ENCODE measurements around the gene EBF3.

EBF3 gene

DNA sequence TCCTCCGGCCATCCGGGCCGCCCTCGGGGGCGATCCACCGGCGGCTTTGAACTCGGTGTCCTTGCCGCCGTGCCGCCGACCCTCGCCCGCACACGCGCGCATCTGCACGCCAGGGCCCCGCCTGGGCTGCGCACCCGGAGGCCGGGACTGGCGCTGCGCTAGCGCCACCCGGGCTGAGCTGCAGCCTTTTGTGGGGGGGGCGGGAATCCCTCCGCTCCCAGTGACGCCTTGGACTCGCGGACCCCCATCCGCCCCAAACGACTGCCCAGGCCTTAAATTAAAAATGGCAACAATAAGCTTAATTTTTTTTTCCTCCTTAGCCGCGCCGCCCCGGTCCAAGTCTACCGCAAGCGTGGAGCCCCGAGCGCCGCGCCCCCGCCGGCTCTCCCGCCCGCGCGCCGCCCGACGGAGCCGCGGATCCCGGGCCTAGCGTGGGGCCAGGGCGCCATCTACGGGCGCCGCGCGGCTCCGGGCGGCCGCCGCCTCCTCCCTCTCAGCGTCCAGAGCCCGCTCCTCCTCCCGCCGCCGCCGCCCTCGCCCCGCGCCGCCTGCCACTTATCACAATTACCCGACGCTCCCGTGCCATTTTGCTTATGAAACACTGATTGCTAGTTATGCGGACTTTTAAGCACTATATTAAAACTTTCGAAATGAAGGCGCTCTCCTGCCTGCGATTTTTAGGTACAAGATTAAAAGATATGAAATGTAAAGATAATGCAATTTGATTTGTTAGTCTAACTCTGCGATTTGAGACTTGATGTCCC, 7.5 kb upstream of the EBF3 start:
- no peak for DNase-seq

DNA sequence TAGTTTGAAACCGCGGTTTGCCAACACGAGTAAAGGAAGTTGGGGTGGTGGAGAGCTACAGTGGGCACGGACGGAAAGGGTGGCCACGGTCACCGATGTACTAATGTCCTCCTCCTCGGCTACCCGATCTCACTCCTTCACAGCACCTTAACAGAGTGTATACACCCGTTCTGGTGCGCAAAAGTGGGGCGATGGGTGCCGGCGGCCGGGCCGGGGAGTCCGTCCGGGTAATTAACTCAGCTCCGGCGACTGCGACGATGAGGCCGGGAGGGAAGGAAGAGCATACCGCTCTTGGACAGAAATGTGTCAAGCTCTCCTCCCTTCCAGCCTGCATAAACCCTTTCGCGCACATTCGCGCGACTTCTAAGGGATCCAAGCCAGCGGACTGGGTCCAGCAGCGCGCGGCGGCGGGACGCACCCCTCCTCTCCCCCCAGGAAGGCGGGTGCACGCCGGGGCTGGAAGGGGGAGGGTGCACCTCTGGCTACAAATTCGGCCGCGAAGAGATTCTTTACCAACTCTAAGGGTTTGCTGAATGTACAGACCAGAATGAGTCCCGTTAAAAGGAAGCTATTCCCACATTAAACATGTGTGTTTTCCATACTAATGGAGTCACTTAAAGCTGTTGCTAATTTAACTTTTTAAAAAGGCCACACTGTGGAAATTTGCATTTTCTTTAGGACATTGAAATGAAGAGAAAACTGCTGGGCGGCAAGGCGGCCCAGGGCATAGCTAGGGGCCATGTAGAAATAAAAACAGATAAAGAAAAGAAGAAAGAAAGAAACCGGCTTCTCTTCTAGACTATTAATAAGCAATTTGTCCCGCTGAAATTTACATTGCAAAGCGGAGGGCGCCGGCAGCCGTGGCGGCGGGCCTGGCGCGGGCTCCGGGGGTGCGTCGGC, 6.6 kb upstream of the EBF3 start:
- no peak for DNase-seq

DNA sequence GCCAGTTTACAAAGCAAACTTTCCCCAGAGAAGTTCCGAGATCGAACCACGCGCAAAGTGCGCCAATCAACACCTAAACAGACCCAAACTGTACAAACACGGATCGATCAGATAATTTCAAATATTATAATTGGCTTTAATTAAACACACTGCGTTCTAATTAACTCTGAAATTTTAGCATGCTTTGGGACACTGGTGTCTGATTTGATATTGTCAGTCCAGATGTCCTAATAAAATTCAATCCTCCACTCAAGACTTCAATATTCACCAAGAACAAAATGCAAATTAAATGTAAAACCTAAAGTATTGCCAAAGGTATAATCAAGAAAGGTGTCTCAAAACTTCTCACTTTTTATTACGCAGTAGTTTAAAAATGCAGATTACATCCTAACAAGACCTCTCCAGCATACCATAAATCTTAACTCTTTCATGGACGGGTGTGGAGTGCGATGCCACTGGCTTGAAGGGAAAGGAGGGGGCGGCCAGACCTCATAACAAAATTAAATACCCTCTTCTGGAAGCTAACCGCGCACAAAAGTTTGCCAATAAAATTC, 5.9 kb upstream of the EBF3 start:
- no peak for DNase-seq

- no peak for DNase-seq
These were observed 5.3 kb upstream of the EBF3 start for GRCh38 chr10:129969184-129969910.

- DNase-seq, result no peak
These were observed 4.7 kb upstream of the EBF3 start for GRCh38 chr10:129968853-129969183.

DNA sequence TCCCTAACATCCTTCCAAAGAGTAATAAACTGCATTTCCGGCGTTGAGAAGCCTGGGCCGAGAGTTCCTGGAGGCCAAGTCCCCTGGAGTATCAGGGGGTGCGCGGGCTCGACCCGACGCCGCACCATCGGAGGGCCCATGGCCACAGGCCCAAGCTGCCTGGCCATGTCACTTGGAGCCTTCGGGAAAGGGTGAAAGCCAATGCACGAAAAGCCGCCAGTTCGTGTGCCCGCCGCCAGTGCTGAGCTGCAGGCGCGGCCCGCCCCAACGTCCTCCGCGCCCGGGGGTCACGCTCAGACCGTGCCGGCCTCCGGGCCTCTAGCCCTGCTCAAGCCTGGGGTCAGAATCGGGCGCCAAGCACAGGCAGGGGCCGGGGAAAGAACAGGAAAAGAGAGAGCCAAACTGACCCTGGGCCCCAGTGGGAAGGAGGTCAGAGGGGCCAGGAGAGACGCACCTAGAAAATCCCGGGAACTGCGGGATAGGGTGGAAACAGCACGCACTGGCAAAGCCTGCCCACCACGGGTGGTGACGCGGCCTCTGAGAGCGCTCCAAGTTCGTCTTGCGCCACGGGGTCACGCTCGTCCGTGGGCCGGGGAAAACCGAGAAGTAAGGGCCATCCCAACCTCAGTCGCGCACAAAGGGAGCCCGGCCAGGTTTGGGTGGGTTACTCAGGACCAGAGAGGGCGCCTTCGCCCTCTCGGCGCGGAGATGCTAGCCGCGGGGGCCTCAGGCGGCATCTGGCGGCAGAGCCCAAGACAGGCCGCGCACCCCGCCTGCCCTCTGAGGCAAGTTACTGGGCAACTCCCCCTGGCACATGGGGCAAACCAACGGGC, 4.2 kb upstream of the EBF3 start:
- DNase-seq, result no peak

DNA sequence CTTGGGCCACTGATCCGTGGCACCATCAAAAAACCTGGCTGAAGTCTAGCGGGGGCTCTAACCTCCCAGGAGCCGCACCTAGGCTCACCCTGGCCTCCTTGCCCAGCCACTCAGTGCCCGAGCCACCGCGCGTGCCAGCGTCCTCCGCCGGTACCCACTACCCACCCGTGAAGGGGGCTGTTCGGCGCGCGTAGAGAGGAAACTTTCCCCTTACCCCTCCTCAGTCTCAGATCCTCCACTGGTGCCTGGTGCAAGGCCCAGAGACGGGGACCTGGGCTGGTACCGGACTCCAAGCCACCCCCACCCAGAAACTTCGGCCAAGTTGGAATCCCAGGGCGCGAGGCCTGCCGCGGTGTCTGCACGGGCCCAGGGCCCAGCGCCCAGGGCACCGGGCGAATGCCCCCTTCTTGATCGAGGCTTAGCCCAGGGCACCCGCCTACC, 3.5 kb upstream of the EBF3 start:
- DNase-seq, result no peak

DNA sequence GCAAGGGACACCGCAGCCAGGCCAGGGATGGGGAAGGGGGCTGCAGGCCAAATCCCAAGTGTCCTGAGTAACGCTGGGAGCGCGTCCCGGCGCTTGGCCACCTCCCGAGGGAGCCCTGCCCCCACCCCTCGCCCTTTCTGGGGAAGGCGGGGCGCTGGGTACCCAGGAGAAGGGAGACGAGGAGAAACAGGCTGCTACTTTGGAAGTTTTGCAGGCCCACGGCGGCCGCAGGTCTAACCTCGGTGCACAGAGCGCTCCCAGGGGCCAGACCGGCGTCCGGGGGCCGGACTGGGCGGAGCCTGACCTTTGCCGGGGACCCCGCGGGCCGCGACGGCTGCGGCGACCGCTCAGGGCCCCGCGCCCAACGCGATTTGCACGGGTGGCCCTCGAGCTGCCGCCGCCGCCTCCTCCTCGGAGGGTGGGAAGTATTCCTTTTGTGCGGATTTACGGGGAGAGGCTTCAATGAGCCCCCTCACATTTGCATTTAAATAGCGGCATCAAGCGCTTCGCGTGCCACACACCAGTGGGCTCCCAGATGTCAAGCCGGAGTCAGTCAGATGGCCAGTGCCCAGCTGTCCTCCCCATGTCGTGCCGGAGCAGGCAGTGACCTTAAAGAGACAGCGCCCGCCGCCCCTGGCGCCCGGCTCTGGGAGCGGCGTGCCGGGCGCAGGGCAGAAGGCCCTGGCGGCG, 3.0 kb upstream of the EBF3 start:
- DNase-seq, result no peak

DNA sequence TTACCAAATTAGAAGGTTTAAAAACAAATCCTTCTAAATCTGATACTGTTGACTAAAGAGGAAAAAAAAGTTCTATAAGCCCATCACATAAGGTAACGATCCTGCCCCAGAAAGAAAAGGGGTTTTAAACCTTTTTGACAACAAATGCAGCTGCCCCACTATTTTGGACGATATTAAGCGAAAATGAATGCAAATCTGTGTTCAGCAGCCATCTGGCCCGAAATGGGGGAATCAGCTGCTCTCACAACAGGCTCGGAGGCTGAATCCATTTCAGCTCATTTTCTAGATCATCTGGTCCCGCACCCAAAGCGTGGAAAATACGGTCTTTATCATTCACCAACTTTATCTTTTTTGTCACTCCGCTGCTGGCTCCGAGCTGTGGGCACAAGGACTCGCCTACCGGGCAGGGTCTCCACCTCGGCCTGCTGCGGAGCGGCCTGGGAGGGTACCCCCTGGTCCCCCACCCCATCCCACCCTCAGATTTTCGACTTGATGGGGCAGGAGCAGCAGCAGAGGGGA, 2.4 kb upstream of the EBF3 start:
- DNase-seq, result no peak

- no peak for DNase-seq
These were observed 1.9 kb upstream of the EBF3 start for GRCh38 chr10:129965959-129966358.

DNA sequence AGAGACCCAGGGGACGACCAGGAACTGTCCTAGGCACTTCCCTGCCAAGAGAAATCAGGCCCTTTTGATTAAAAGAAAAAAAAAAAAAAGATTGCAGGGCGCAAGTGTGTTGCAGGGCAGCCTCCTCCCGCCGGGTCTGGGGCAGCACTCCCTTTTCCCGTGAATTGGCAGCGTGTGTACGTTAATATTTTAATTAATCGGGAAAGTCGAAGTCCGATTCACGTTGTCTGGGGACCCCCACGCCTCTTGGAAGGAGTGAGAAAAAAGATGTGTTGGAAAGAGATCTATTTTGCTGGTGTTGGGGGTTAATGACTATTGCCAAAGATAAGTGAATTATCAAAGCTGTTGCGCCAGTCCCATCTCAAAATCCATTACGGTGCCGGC, 1.3 kb upstream of the EBF3 start:
- no peak for DNase-seq

- no peak for DNase-seq
These were observed 744 bp upstream of the EBF3 start for GRCh38 chr10:129964611-129965424.

DNA sequence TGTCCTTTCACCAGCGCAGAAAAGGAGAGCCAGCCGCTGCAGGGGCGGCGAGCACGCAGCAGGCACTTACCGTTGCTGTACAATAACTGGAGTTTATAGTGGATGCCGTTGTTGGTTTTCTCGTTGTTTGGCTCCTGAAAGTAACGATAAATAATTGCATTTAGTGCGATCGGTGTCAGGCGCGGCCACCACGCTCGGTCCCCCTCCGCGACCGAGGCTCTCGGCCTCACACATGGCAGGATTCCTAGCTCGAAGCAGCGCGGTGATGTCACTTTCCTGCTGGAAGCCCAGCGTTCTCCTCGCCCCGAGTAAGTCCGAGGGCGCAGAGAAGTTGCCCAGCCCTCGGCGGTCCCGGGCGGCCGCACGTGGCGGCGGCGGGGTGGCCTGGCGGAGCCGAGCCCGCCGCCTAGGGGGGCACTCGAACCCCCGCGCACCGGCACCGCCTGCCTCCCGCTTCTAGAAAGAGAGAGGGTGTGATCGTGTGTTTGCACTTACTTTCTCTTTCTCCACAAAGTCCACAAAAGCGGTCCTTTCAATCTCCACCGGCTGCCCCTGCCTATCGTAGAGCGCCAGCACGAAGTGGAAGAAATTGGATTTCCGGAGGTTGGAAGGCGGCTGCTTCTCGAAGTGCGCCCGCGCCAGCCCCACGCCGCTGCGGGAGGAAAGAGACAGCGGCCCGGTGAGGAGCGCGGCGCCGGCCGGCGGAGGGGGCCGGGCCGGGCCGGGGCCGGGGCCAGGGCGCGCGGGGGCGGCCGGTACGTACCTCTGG, 1.0 kb downstream of the EBF3 start:
- no peak for DNase-seq

- DNase-seq, result no peak
These were observed 1.8 kb downstream of the EBF3 start for GRCh38 chr10:129962031-129962871.

GRCh38 chr10:129961157-129961701, 2.8 kb downstream of the EBF3 start:
- DNase-seq, result no peak

DNA sequence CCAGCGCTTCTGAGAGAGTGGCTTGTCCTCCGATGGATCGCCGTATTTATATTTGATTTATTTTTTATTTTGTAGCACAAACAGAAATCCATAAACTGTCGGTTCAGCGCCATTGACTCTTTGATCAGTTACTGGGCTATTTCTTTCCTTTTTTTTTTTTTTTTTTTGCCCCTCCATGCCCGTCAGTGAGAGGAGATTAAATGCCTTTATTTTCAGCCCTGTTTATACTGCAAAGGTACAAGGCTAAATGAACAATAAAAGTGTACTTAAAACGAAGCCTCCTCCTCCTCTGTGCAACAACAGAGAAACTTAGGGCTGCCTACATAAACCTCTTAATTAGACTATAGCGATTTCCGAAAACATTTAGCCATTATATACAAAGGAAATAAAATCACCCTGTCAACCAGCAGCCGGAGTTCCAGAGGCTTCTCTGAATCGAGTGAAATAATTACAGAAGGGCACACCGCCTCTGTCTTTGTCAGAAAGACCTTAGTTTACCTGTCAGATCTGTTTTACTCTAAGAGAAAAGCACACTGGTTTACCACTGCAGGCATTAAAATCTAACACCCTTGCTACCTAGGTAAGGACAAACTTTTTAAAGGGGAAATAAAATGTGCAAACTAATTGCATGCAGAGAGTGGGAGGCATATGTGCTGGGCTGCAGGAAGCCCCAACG, 3.5 kb downstream of the EBF3 start:
- no peak for DNase-seq

DNA sequence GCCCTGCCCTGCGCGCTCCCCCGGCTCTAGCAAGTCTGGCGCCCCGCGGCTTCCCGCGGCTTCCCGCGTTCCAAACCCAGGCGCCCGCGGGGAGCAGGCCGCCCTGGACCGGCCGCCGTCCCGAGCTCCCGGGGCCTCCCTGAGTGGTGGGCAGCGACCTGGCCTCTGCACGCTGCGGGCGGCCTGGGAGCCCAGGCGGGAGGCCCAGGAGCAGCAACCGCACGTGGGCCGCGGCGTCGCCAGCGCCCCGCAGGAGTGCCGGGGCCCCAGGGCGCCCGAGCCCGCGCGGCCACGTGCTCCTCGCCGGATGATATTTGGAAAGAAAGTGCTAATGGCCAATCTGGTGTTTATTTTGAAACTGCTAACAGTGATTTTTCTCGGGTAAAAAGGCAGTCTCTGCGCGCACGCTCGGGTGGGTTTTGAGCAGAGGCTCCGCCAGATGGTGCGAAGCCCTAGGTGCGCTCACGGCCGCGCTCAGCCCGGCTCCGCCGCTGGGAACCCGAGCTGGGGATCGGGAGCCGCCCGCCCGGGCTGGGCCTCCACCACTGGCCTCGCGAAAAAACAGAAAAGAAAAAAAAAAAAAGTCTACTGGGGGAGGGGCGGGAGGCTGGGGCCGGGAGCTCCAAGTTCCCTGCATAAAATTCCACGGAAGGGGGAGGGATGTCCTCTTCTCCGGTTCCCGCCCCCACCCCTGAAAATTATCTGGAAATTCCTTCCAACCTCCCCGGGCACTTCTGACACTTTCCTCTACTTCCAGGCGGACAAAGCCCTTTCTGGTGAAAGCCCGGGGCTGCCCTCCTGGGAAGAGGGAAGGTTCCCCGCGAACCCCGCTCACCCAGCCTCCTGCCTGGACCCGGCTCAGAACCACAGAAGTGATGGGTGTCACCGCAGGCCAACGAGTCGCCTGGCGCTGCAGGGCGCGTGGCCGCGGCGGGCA, 4.3 kb downstream of the EBF3 start:
- no peak for DNase-seq
